Right lobe of liver (tissue), 6 donors: ENCODE measurements around the gene CCSER1. TPM values are rescaled to one million over a fixed set of nuclear protein-coding genes. Genes with fewer than 3 reads are reported as not detected.

Experiments
- ATAC-seq, 4 donors: fragments of 200-7000 bp; cut with Tn5 transposase; one replicate each; pipeline ENCODE4 v1.9.1; 2020; ENCODE audit warnings: mild to moderate bottlenecking in 4 of 4, moderate library complexity in 4 of 4
- DNase-seq, 3 donors: peaks; one replicate each; pipeline ENCODE4 v3.0.0-alpha.2; 2020
- H3K27ac ChIP-seq, 3 donors: fragments of 200-600 bp; one replicate each; pipeline ENCODE4 v1.8.0; 2022
- H3K27me3 ChIP-seq, 2 donors: fragments of 200-600 bp; one replicate each; pipeline ENCODE4 v1.8.0; 2022
- H3K36me3 ChIP-seq, 4 donors: fragments of 200-600 bp; sonication (generic) in 1 of 4; one replicate each; pipeline versions ENCODE4 v1.5.1 to v1.8.0; 2017 to 2022; ENCODE audit warnings: control low read depth in 1 of 4
- H3K4me1 ChIP-seq, 4 donors: fragments of 200-600 bp; sonication (generic) in 1 of 4; one replicate each; pipeline versions ENCODE4 v1.5.1 to v1.8.0; 2017 to 2022; ENCODE audit warnings: control low read depth in 1 of 4
- H3K4me3 ChIP-seq, 3 donors: fragments of 200-600 bp; one replicate each; pipeline ENCODE4 v1.8.0; 2022
- H3K9me3 ChIP-seq, 4 donors: fragments of 200-600 bp; sonication (generic) in 1 of 4; one replicate each; pipeline versions ENCODE4 v1.5.1 to v1.8.0; 2017 to 2022; ENCODE audit warnings: control low read depth in 1 of 4
- POLR2A ChIP-seq: fragments of 450-650 bp; IDR thresholded peaks from one replicate; pipeline ENCODE4 v1.6.1; 2017; ENCODE audit warnings: antibody characterized with exemption, mild to moderate bottlenecking
- WGBS: methylation state at CpG from one replicate; pipeline ENCODE4 v1.1.6; 2018; ENCODE audit warnings: low coverage, low lambda C conversion rate; ENCODE audit not compliant: insufficient coverage; ENCODE audit errors: missing lambda C conversion rate; 5-methylcytosine and 5-hydroxymethylcytosine counted together
- intact Hi-C, 2 donors: fragments of 100-400 bp; cut with DNase I; formaldehyde crosslinking; loops; one replicate each; pipeline versions ENCODE4 v1.11.2 to v1.14.1; 2022
- total RNA-seq, 6 experiments: library from RNA; depleted of rRNA in 2 of 6; stranded (reverse); fragments of >200 nt in 2 of 6; fragmentation: NEBNext Ultra II Directional in 3 of 6; extraction: Animal tissue kit (Norgen Biotek cat#: 25700) in 3 of 6; gene quantifications; one replicate each; pipeline versions ENCODE4 v1.1.0 to v1.2.4, GENCODE V29; 2016 to 2023
- TF ChIP-seq, protein P1 (sequence below), 4 donors: fragments of 200-600 bp in 3 of 4; fragments of 450-650 bp in 1 of 4; IDR thresholded peaks; one replicate each; pipeline versions ENCODE4 v1.5.1 to v1.8.0; 2016 to 2022; ENCODE audit warnings: antibody characterized with exemption in 4 of 4, mild to moderate bottlenecking in 2 of 4
- donor health status: DM: no; HTN: yes; CAD: no.
- donor health status: DM: no; HTN: no; CAD: no.
- donor health status: DM: no; HTN: no; CAD: no.
- donor health status: DM: no; HTN: yes; CAD: no.
- donor health status: DM: no; HTN: yes; CAD: no.

The CCSER1 gene
- total RNA-seq, 6 experiments from 2014 or later, result 0.15 to 1.00 (median 0.65) TPM

GRCh38 chr4:91025241-91026148 lies 898.3 kb downstream of the CCSER1 start:
- no peaks in the 10 kb centered on the region for H3K9me3 ChIP-seq
- no peak overlapping the region for H3K27ac ChIP-seq
- DNase-seq (no peak), ATAC-seq (no peak)
- H3K4me1 ChIP-seq, result no peaks in the 10 kb centered on the region
- H3K4me3 ChIP-seq, result no peak overlapping the region
- intact Hi-C loops, result no loop called here
- no peaks in the 10 kb centered on the region for H3K27me3 ChIP-seq
- TF ChIP-seq, protein P1, sequence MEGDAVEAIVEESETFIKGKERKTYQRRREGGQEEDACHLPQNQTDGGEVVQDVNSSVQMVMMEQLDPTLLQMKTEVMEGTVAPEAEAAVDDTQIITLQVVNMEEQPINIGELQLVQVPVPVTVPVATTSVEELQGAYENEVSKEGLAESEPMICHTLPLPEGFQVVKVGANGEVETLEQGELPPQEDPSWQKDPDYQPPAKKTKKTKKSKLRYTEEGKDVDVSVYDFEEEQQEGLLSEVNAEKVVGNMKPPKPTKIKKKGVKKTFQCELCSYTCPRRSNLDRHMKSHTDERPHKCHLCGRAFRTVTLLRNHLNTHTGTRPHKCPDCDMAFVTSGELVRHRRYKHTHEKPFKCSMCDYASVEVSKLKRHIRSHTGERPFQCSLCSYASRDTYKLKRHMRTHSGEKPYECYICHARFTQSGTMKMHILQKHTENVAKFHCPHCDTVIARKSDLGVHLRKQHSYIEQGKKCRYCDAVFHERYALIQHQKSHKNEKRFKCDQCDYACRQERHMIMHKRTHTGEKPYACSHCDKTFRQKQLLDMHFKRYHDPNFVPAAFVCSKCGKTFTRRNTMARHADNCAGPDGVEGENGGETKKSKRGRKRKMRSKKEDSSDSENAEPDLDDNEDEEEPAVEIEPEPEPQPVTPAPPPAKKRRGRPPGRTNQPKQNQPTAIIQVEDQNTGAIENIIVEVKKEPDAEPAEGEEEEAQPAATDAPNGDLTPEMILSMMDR (IDR thresholded peaks at IDR 0.05), result no peak
- TF ChIP-seq POLR2A, result no peak
- no peaks in the 10 kb centered on the region for H3K36me3 ChIP-seq

DNA sequence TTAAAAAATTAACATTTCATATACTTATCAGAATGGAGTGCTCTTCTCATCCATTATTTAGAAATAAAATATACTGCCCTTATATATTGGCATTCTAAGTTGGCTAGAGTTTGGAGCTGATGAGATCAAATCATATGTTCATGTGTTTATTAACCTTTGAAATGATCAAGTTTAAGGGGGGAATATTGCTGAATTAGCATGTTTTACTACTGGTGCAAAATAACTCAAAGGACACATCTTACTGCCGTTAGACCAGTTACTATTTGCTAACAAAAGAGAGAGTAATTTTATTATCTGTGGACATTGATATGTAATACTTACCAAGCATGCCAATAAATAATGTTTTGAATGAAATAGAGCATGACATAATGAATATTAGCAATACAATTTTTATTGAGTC lies 901.0 kb downstream of the CCSER1 start:
- no peak overlapping the region for H3K4me3 ChIP-seq
- intact Hi-C loops, result no loop called here
- ATAC-seq, result no peak

GRCh38 chr4:91031761-91032160 lies 904.6 kb downstream of the CCSER1 start:
- intact Hi-C loops, result no loop called here

More for the DNA sequence above, 901.0 kb downstream of the CCSER1 start:
- 71% methylated on average over 1 of the region's 1 CpG for whole genome bisulfite sequencing
- TF ChIP-seq, protein P1 (IDR thresholded peaks at IDR 0.05), result no peak
- TF ChIP-seq POLR2A, result no peak
- no peak overlapping the region for H3K27ac ChIP-seq
- DNase-seq, result no peak
- H3K27me3 ChIP-seq, result no peaks in the 10 kb centered on the region
- no peaks in the 10 kb centered on the region for H3K4me1 ChIP-seq
- H3K36me3 ChIP-seq, result no peaks in the 10 kb centered on the region
- H3K9me3 ChIP-seq, result no peaks in the 10 kb centered on the region

GRCh38 chr4:91032725-91033445 lies 905.7 kb downstream of the CCSER1 start:
- ATAC-seq (no peak), DNase-seq (no peak)
- Histone ChIP-seq H3K27ac (no peak overlapping the region), H3K4me1 (no peaks in the 10 kb centered on the region), H3K27me3 (no peaks in the 10 kb centered on the region), H3K4me3 (no peak overlapping the region), H3K9me3 (no peaks in the 10 kb centered on the region), H3K36me3 (no peaks in the 10 kb centered on the region)
- 40% methylated on average over 4 of the region's 4 CpGs for WGBS
- no peak for TF ChIP-seq POLR2A
- TF ChIP-seq, protein P1 (IDR thresholded peaks at IDR 0.05), result no peak
- intact Hi-C loops, result no loop called here

More at GRCh38 chr4:91031761-91032160, 904.6 kb downstream of the CCSER1 start:
- Histone ChIP-seq H3K36me3 (no peaks in the 10 kb centered on the region), H3K27me3 (no peaks in the 10 kb centered on the region), H3K4me1 (no peaks in the 10 kb centered on the region), H3K9me3 (no peaks in the 10 kb centered on the region), H3K27ac (no peak overlapping the region), H3K4me3 (no peak overlapping the region)
- ATAC-seq (no peak), DNase-seq (no peak)
- TF ChIP-seq, protein P1 (IDR thresholded peaks at IDR 0.05), result no peak
- no peak for TF ChIP-seq POLR2A
